ENCODE measurements around the gene ZHX3. TPM values are rescaled to one million over a fixed set of nuclear protein-coding genes. Genes with fewer than 3 reads are reported as not detected.

ZHX3 gene
- total RNA-seq, 1 donor from 2014 or later = 13.9 TPM

DNA sequence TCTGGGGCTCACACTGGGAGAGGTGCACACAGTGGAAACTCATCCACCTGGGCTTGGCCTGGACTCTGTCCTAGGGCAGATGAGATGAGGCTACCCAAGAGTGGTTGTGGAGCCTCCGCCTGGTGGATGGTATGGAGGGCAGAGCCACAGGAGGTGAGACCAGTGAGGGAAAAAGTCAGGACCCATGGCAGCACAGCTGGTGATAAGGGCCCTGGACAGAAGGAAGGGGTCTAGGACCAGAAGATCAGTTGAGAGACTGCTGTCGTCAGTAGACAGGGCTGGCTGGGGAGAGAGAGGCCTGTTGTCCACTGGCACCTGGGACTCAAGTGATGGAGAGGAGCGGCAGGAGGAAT, 150.4 kb downstream of the ZHX3 start:
- H3K9me3 Mint-ChIP-seq = no peaks in the 10 kb centered on the region
- no peak overlapping the region for H3K4me3 Mint-ChIP-seq
- no peaks in the 10 kb centered on the region for H3K4me1 Mint-ChIP-seq
- TF ChIP-seq, protein P1, sequence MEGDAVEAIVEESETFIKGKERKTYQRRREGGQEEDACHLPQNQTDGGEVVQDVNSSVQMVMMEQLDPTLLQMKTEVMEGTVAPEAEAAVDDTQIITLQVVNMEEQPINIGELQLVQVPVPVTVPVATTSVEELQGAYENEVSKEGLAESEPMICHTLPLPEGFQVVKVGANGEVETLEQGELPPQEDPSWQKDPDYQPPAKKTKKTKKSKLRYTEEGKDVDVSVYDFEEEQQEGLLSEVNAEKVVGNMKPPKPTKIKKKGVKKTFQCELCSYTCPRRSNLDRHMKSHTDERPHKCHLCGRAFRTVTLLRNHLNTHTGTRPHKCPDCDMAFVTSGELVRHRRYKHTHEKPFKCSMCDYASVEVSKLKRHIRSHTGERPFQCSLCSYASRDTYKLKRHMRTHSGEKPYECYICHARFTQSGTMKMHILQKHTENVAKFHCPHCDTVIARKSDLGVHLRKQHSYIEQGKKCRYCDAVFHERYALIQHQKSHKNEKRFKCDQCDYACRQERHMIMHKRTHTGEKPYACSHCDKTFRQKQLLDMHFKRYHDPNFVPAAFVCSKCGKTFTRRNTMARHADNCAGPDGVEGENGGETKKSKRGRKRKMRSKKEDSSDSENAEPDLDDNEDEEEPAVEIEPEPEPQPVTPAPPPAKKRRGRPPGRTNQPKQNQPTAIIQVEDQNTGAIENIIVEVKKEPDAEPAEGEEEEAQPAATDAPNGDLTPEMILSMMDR (IDR thresholded peaks at IDR 0.05; ENCODE audit: unreplicated experiment) = no peak
- peak in 1 of 2 experiments; percentile 6 for DNase-seq (ENCODE audit: low spot score in 2 of 2, unreplicated experiment in 2 of 2)
- H3K27ac Mint-ChIP-seq = no peak overlapping the region
- no peaks in the 10 kb centered on the region for H3K27me3 Mint-ChIP-seq (ENCODE audit: low read depth)
- H3K36me3 Mint-ChIP-seq = peaks cover 52% of the 10 kb centered on the region

DNA sequence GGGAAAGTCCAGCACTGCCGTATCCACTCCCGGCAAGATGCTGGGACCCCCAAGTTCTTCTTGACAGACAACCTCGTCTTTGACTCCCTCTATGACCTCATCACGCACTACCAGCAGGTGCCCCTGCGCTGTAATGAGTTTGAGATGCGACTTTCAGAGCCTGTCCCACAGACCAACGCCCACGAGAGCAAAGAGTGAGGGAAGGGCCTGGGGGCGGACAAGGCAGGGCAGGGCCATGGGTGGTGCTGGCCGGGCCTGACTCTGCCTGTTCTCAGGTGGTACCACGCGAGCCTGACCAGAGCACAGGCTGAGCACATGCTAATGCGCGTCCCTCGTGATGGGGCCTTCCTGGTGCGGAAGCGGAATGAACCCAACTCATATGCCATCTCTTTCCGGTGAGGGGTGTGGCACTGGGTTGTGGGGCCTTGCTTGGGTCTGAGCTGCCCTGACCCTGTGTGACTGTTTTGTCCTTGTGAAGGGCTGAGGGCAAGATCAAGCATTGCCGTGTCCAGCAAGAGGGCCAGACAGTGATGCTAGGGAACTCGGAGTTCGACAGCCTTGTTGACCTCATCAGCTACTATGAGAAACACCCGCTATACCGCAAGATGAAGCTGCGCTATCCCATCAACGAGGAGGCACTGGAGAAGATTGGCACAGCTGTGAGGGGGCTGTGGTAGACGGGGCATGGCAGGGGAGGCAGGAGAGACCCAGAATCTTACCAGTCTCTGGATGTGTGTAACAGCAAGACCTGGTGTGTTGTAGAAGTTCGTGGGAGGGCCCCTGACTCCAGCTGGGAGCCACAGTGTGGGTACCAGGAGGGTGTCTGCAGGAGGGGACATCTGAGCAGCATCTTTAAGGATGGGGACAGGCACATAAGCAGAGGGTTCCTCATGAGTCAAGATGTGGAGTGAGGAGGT, 151.1 kb downstream of the ZHX3 start:
- no peak overlapping the region for H3K27ac Mint-ChIP-seq

DNA sequence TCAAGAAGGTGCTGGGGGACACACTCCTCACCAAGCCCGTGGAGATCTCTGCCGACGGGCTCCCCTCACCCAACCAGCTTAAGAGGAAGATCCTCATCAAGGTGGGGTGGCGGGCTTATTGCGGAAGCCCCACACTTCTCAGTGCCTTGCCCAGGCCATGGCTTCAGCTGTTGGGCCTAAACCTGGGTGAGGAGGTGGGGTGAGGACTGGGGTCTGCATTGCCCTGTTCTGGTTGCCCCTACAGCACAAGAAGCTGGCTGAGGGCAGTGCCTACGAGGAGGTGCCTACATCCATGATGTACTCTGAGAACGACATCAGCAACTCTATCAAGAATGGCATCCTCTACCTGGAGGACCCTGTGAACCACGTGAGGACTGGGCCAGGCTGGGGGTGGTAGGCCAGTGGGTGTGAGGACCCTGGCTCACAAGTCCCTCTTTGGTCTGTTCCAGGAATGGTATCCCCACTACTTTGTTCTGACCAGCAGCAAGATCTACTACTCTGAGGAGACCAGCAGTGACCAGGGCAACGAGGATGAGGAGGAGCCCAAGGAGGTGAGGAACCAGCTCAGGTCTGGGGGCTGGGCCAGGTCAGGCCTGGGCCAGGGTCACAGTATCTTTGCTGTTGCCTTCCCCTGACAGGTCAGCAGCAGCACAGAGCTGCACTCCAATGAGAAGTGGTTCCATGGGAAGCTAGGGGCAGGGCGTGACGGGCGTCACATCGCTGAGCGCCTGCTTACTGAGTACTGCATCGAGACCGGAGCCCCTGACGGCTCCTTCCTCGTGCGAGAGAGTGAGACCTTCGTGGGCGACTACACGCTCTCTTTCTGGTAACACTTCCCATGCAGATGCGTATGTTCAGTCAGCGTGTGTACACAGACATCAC, 152.3 kb downstream of the ZHX3 start:
- H3K27ac Mint-ChIP-seq = no peak overlapping the region
- no peak overlapping the region for H3K4me3 Mint-ChIP-seq
- H3K27me3 Mint-ChIP-seq (ENCODE audit: low read depth) = no peaks in the 10 kb centered on the region
- DNase-seq (ENCODE audit: low spot score in 2 of 2, unreplicated experiment in 2 of 2) = no peak
- H3K4me1 Mint-ChIP-seq = no peaks in the 10 kb centered on the region
- H3K9me3 Mint-ChIP-seq = no peaks in the 10 kb centered on the region
- TF ChIP-seq, protein P1 (IDR thresholded peaks at IDR 0.05; ENCODE audit: unreplicated experiment) = no peak
- H3K36me3 Mint-ChIP-seq = peaks cover 53% of the 10 kb centered on the region

More for the DNA sequence above, 151.1 kb downstream of the ZHX3 start:
- peaks cover 52% of the 10 kb centered on the region for H3K36me3 Mint-ChIP-seq
- TF ChIP-seq, protein P1 (IDR thresholded peaks at IDR 0.05; ENCODE audit: unreplicated experiment) = no peak
- no peaks in the 10 kb centered on the region for H3K27me3 Mint-ChIP-seq (ENCODE audit: low read depth)
- H3K9me3 Mint-ChIP-seq = no peaks in the 10 kb centered on the region
- no peak for DNase-seq (ENCODE audit: low spot score in 2 of 2, unreplicated experiment in 2 of 2)
- no peak overlapping the region for H3K4me3 Mint-ChIP-seq
- H3K4me1 Mint-ChIP-seq = no peaks in the 10 kb centered on the region

DNA sequence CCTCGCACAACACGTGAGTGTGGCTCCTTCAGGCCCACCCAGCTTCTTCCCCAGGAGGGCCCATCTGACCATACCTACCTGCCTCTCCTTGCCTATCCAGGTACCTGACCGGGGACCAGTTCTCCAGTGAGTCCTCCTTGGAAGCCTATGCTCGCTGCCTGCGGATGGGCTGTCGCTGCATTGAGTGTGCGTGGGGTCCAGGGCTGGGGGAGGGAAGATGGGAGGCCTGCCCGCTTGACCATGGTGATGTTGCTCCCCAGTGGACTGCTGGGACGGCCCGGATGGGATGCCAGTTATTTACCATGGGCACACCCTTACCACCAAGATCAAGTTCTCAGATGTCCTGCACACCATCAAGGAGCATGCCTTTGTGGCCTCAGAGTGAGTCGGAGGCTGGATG, 153.7 kb downstream of the ZHX3 start:
- Mint-ChIP-seq H3K4me3 (no peak overlapping the region), H3K27ac (no peak overlapping the region), H3K27me3 (ENCODE audit: low read depth) (no peaks in the 10 kb centered on the region), H3K36me3 (peaks cover 49% of the 10 kb centered on the region), H3K4me1 (peaks cover 11% of the 10 kb centered on the region), H3K9me3 (no peaks in the 10 kb centered on the region)
- no peak for DNase-seq (ENCODE audit: low spot score in 2 of 2, unreplicated experiment in 2 of 2)
- TF ChIP-seq, protein P1 (IDR thresholded peaks at IDR 0.05; ENCODE audit: unreplicated experiment) = no peak

DNA sequence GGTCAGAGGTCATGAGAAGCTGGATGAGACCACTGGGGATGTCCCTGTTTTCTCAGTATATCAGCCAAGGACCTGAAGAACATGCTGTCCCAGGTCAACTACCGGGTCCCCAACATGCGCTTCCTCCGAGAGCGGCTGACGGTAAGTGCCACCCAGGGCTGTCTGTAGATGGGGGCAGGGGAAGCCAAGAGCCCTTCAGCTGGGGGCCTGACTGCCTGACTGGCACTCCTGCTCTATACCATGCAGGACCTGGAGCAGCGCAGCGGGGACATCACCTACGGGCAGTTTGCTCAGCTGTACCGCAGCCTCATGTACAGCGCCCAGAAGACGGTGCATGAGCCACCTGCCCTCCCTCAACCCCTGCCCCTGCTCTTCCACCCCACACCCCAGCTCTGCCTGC, 155.1 kb downstream of the ZHX3 start:
- H3K9me3 Mint-ChIP-seq = no peaks in the 10 kb centered on the region
- H3K4me1 Mint-ChIP-seq = peaks cover 25% of the 10 kb centered on the region
- H3K27me3 Mint-ChIP-seq (ENCODE audit: low read depth) = no peaks in the 10 kb centered on the region
- peaks cover 49% of the 10 kb centered on the region for H3K36me3 Mint-ChIP-seq
- H3K27ac Mint-ChIP-seq = no peak overlapping the region
- DNase-seq (ENCODE audit: low spot score in 2 of 2, unreplicated experiment in 2 of 2) = no peak
- no peak overlapping the region for H3K4me3 Mint-ChIP-seq
- TF ChIP-seq, protein P1 (IDR thresholded peaks at IDR 0.05; ENCODE audit: unreplicated experiment) = no peak
